ENCODE measurements around the gene NCCRP1. TPM values are rescaled to one million over a fixed set of nuclear protein-coding genes. Genes with fewer than 3 reads are reported as not detected.

NCCRP1 gene
- total and polyA plus RNA-seq, 4 donors: 0.05 to 0.97 (median 0.17) TPM

DNA sequence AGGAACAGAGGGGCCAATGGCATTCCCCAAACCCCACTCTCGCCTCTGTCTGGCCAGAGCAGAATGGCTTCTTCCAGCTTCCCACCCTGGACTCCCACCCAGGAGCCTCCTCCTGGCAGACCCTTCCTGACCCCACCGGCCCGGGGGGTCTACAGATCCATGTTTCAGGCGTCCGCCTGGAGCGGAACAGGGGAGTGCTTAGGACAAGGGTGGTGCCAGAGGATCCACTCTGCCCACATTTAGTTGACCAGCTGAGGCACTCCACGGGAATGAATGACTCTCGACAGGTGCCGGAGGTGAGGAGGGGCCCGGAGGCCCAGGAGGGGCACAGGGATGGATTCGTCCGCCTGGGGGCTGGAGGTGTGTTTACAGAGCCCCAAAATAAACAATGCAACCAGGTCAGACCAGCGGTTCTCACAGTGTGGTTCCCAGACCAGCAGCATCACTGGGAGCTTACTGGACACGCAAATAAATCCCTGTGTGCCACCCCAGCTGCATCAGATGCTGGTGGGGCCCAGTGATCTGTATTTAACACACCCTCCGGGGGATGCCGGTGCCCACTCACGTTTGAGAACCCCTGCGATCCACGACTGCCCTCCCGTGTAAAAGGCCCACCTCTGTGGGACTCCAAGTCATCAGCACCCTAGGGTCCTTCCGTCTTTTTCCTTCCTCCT is 15.1 kb upstream of the NCCRP1 start:
- TF ChIP-seq, protein P1, sequence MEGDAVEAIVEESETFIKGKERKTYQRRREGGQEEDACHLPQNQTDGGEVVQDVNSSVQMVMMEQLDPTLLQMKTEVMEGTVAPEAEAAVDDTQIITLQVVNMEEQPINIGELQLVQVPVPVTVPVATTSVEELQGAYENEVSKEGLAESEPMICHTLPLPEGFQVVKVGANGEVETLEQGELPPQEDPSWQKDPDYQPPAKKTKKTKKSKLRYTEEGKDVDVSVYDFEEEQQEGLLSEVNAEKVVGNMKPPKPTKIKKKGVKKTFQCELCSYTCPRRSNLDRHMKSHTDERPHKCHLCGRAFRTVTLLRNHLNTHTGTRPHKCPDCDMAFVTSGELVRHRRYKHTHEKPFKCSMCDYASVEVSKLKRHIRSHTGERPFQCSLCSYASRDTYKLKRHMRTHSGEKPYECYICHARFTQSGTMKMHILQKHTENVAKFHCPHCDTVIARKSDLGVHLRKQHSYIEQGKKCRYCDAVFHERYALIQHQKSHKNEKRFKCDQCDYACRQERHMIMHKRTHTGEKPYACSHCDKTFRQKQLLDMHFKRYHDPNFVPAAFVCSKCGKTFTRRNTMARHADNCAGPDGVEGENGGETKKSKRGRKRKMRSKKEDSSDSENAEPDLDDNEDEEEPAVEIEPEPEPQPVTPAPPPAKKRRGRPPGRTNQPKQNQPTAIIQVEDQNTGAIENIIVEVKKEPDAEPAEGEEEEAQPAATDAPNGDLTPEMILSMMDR (IDR thresholded peaks at IDR 0.05; ENCODE audit: control extremely low read depth, extremely low read depth): no peak
- peaks cover 0 to 32% (median 2%) of the 10 kb centered on the region in 4 donors for H3K36me3 ChIP-seq (ENCODE audit: control insufficient read depth in 4 of 4, insufficient read depth in 4 of 4, low read length in 4 of 4)
- 76 to 87% methylated on average over 21 of the region's 21 CpGs for WGBS, 2 donors
- no peaks in the 10 kb centered on the region for H3K9me3 ChIP-seq (ENCODE audit: control insufficient read depth in 4 of 4, insufficient read depth in 3 of 4, low read length in 3 of 4)
- DNase-seq: no peak
- H3K9ac ChIP-seq (ENCODE audit: insufficient read depth in 1 of 2, low read length in 2 of 2): no peak overlapping the region
- peaks cover 0 to 6% (median 0%) of the 10 kb centered on the region in 5 donors for H3K4me1 ChIP-seq (ENCODE audit: control insufficient read depth in 5 of 5, insufficient read depth in 5 of 5, low read length in 5 of 5)
- no peak overlapping the region for H3K4me3 ChIP-seq
- H3K27me3 ChIP-seq (ENCODE audit: control insufficient read depth in 3 of 3, insufficient read depth in 3 of 3, low read length in 2 of 3): no peaks in the 10 kb centered on the region
- no peak overlapping the region for H3K27ac ChIP-seq (ENCODE audit: low read depth in 1 of 2, low read length in 1 of 2)
- ATAC-seq (ENCODE audit: insufficient read depth, low FRiP score): no peak

DNA sequence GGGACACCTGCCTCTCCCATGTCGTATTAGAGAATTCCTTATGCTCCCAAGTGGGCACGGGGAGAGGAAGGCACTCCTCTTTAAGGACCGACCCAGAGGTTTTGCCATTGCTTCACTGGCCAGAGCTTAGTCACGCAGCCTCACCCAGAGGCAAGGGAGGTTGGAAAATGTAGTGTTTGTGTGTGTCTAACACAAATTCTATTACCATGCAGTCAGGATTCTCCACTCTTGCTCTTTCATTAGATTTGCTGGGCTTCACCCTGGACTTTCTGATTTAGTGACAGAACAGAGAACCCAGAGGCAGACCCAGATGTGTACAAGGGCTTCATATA is 14.6 kb upstream of the NCCRP1 start:
- Histone ChIP-seq H3K4me3 (no peak overlapping the region), H3K27ac (ENCODE audit: low read depth in 1 of 2, low read length in 1 of 2) (no peak overlapping the region), H3K9ac (ENCODE audit: insufficient read depth in 1 of 2, low read length in 2 of 2) (no peak overlapping the region), H3K9me3 (ENCODE audit: control insufficient read depth in 4 of 4, insufficient read depth in 3 of 4, low read length in 3 of 4) (no peaks in the 10 kb centered on the region), H3K4me1 (ENCODE audit: control insufficient read depth in 5 of 5, insufficient read depth in 5 of 5, low read length in 5 of 5) (peaks cover 0 to 6% (median 0%) of the 10 kb centered on the region in 5 donors), H3K36me3 (ENCODE audit: control insufficient read depth in 4 of 4, insufficient read depth in 4 of 4, low read length in 4 of 4) (peaks cover 0 to 28% (median 2%) of the 10 kb centered on the region in 4 donors), H3K27me3 (ENCODE audit: control insufficient read depth in 3 of 3, insufficient read depth in 3 of 3, low read length in 2 of 3) (no peaks in the 10 kb centered on the region)
- 78 to 80% methylated on average over 4 of the region's 4 CpGs for WGBS, 2 donors
- DNase-seq (no peak), ATAC-seq (ENCODE audit: insufficient read depth, low FRiP score) (no peak)
- TF ChIP-seq, protein P1 (IDR thresholded peaks at IDR 0.05; ENCODE audit: control extremely low read depth, extremely low read depth): no peak

DNA sequence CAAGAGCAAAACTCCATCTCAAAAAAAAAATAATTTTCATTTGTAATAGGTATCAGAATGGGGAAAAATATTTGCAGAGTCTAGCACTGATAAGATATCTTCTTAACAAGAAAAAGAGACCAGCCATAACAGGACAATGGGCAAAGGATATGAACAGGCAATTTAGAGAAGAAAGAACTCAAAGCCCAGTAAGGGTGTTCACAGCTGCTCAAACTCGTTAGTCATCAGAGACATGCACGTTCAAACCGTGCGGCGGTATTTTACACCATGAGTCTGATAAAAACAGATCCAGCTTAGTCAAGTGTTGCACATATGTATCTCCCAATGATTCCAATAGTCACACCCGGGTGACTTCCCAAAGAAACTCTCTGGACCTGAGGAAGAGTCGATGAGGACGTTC is 13.7 kb upstream of the NCCRP1 start:
- no peak overlapping the region for H3K27ac ChIP-seq (ENCODE audit: low read depth in 1 of 2, low read length in 1 of 2)
- DNase-seq: no peak
- TF ChIP-seq, protein P1 (IDR thresholded peaks at IDR 0.05; ENCODE audit: control extremely low read depth, extremely low read depth): no peak
- no peaks in the 10 kb centered on the region for H3K27me3 ChIP-seq (ENCODE audit: control insufficient read depth in 3 of 3, insufficient read depth in 3 of 3, low read length in 2 of 3)
- peaks cover 0 to 6% (median 0%) of the 10 kb centered on the region in 5 donors for H3K4me1 ChIP-seq (ENCODE audit: control insufficient read depth in 5 of 5, insufficient read depth in 5 of 5, low read length in 5 of 5)
- 87 to 95% methylated on average over 8 of the region's 8 CpGs for WGBS, 2 donors
- H3K36me3 ChIP-seq (ENCODE audit: control insufficient read depth in 4 of 4, insufficient read depth in 4 of 4, low read length in 4 of 4): peaks cover 0 to 19% (median 2%) of the 10 kb centered on the region in 4 donors
- no peak overlapping the region for H3K4me3 ChIP-seq
- ATAC-seq (ENCODE audit: insufficient read depth, low FRiP score): no peak
- no peaks in the 10 kb centered on the region for H3K9me3 ChIP-seq (ENCODE audit: control insufficient read depth in 4 of 4, insufficient read depth in 3 of 4, low read length in 3 of 4)
- H3K9ac ChIP-seq (ENCODE audit: insufficient read depth in 1 of 2, low read length in 2 of 2): no peak overlapping the region

DNA sequence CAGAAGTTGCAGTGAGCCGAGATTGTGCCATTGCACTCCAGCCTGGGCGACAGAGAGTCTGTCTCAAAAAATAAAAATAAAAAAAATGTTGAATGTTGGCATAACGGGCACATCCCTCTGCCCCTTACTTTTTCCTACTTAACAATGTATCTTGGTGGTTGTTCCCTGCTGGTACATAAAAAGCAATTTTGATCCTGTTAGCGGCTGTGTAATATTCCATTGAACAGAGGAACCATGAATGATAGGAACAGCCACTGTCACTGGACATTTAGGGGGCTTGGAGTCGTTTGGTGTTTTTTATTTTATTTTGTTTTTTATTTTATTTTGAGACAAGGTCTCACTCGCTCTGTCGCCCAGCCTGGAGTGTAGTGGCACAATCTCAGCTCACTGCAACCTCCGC is 10.4 kb upstream of the NCCRP1 start:
- ATAC-seq (ENCODE audit: insufficient read depth, low FRiP score) (no peak), DNase-seq (no peak)
- TF ChIP-seq, protein P1 (IDR thresholded peaks at IDR 0.05; ENCODE audit: control extremely low read depth, extremely low read depth): no peak
- Histone ChIP-seq H3K36me3 (ENCODE audit: control insufficient read depth in 4 of 4, insufficient read depth in 4 of 4, low read length in 4 of 4) (no peaks in the 10 kb centered on the region), H3K4me1 (ENCODE audit: control insufficient read depth in 5 of 5, insufficient read depth in 5 of 5, low read length in 5 of 5) (peaks cover 0 to 3% (median 0%) of the 10 kb centered on the region in 5 donors), H3K9me3 (ENCODE audit: control insufficient read depth in 4 of 4, insufficient read depth in 3 of 4, low read length in 3 of 4) (no peaks in the 10 kb centered on the region), H3K27ac (ENCODE audit: low read depth in 1 of 2, low read length in 1 of 2) (no peak overlapping the region), H3K9ac (ENCODE audit: insufficient read depth in 1 of 2, low read length in 2 of 2) (no peak overlapping the region), H3K27me3 (ENCODE audit: control insufficient read depth in 3 of 3, insufficient read depth in 3 of 3, low read length in 2 of 3) (no peaks in the 10 kb centered on the region), H3K4me3 (no peak overlapping the region)
- 92 to 98% methylated on average over 8 of the region's 8 CpGs for WGBS, 2 donors
